Activated CD4-positive, alpha-beta T cell treated with anti-CD3 and anti-CD28 coated beads, Interleukin-2, amount 50 U/mL, for 1 hour (primary cell): ENCODE measurements around the gene ALG9.

Source experiments
- DNase-seq: peaks from one replicate; pipeline ENCODE4 v3.0.0-alpha.2; 2020

ALG9 gene

GRCh38 chr11:111878849-111879636 lies 7.7 kb upstream of the ALG9 start, which contains the start of the genes CFAP68 and FDXACB1:
Gene CFAP68, plus strand, starts transcription at chr11:111879541. Its CDS starts 20 bp downstream, at chr11:111879561.
Gene FDXACB1, minus strand, starts transcription at chr11:111879165. Its CDS starts 33 bp downstream, at chr11:111879132.
- DNase-seq: peak; percentile 94

DNA sequence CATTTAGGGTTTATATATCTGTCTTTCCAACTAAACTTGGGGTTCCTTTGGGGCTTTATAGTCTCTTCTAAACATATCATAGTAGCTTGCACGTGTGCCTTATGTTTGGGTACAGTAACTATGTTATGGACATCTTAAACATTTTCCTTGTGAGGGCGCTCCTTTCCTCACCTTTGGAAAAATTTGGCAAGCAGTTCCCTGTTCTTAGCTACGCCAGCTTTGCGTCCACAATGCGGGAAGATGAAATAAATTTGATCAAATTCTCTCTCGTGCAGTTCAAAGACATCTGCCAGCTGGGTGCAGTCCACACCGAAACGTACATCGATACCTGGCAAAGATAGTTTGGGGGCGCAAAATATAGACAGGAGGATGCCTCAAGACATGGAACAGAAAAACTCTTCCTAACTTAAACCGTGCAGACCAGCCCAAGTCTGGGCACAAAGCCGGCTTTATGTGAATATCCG lies 7.0 kb upstream of the ALG9 start:
- DNase-seq: no peak

GRCh38 chr11:111871693-111872161 lies 346 bp upstream of the ALG9 start:
- no peak for DNase-seq

DNA sequence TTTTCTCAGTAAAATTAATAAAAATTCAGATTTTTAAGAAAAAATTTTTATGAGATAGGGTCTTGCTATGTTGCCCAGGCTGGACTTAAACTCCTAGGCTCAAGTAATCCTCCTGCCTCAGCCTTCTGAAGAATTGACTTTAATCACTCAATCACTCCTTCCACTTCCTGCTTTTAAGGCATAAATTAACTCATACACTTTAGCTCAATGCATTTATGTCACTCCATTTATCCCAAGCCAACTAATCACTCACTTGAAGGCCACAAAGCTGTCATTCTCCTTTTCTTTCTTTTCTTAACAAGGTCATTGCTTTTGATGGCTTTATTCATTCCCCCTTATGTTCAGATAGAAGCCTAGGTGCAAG lies 877 bp downstream of the ALG9 start:
- DNase-seq: no peak

GRCh38 chr11:111870113-111870512 lies 1.3 kb downstream of the ALG9 start:
- no peak for DNase-seq

- no peak for DNase-seq
Measured at GRCh38 chr11:111860257-111860656, 11.1 kb downstream of the ALG9 start.

DNA sequence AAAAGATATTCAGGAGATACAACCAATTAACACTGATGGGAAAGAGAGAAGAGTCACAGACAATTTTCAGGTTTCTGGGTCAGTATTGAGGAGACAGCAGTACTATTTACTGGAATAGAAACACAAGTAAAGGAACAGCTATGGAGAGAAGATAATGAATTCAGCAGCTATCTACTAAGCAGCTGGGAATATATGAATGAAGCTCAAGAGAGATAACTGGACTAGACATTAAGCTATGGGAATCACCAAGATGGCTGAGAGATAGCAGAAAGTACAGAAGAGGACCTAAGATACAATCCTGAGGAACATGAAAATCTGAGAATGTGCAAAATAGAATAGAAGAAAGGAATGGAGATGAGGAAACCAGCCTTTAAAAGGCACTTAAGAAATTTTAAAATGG lies 15.9 kb downstream of the ALG9 start:
- no peak for DNase-seq

DNA sequence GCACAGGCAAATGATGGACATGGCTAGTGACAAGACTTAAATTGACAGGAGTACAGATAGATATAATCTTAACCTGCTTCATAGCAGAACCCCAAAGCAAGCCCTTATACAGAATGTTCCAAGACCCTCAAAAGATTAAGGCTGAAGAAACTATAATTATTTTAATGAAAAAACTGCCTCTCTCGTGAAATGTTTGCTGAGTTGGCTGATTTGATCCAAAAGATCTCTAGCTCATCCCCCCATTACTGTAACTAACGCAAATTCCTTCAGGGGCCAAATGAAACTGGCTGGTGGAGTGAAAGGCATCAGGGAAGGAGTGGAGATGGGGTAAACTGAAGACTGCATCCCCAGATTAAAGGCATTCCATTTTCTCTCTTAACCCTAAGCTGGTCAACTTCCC lies 19.3 kb downstream of the ALG9 start:
- no peak for DNase-seq

DNA sequence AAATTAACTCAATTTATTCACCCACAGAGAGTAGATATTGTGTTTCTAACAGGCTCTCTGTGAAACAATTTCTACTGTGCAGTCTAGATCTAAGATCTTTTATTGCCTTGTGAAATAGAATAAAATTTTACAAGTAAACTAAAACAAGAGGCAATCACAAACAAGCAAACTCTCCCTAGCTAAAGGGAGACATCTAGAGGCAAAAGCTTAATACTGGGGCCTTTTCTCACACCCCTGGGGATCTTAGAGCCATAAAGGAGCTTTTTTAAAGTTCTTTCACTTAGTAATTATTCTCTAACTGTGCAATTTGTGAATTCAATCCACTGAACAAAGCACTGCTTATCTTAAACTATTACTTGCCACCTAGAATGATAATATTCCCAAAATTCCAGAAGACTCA lies 19.7 kb downstream of the ALG9 start:
- DNase-seq: no peak

- no peak for DNase-seq
Measured at GRCh38 chr11:111851067-111851466, 20.3 kb downstream of the ALG9 start.

DNA sequence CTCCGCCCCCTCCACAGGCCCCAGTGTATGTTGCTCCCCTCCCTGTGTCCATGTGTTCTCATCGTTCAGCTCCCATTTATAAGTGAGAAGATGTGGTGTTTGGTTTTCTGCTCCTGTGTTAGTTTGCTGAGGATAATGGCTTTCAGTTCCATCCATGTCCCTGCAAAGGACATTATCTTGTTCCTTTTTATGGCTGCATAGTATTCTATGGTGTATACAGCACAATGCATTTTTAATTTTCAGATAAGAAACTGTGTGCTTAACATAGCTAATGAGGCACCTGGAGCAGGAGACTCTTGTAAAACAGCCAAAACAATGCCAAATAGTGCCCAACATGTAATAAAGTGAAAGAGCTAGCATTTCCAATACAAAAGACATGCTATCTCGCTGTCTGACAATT lies 21.8 kb downstream of the ALG9 start:
- no peak for DNase-seq

DNA sequence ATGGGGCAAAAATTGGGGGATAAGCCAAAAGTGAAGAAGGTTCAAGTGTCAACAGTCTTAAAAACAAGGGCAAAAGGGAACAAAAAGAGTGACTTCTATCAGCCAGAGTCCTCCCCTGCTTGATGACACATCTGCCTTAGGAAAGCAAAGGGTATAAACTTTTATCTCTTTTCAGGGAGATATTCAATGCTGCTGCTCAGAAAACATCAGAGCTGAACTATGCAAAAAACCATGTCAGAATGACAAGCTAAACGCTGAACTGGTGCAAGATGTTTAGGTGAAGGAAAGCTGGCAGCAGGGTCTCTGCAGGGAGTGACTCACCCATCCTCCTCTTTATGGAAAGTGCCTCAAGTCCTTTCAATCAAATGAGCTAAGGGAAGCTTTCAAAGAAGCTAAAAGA lies 24.7 kb downstream of the ALG9 start:
- DNase-seq: no peak

DNA sequence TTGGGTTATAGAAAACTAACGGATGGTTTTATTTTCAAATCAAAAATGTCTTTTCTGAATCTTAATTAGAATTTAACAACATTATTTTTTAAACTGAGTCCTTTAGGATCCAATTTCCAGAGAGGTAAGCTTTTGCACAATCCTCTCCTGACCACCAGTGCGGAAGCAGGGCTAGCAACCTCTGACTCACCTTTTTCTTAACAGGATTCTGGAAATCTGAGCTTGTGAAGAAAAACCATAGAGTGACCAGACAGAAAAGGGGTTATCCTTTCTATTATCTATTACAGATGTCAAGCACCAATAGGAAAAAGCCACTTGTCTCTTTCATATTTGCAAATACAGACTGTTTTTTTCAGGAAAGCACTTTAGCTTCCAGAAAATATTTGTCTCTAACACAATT lies 25.3 kb downstream of the ALG9 start:
- no peak for DNase-seq

DNA sequence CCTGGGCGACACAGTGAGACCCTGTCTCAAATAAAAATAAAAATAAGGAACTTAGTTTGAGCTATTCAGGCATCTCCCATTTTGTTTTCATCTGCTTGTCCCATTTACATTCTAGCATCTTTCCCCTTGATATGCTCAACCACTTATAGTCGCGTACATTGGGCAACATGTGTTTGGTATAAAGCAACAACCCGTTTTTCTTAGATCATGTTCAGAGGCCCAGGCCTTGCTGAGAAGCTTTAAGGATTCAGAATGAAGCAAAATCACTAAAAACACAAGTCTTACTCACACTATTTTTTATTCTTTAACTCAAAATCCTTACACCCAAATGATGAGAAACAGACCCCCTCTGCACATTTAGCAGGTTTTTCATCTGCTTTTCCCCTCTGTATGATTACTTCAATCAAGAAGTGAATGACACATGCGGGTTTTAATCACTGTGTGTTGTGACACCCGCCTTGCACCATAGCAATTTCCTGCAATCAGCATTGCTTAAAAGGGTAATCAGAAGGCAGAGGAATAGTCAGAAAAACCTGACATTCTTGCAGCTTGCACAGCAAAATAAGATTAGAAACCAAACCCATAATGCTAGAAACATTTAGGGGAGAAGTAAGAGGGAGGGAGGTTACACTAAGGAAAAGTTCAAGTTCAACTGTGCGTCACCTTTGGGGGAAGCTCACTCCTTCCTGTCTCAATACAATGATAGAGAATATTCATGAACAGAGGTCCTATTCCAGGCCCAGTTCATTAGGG lies 25.9 kb downstream of the ALG9 start:
- no peak for DNase-seq

GRCh38 chr11:111843661-111844060 lies 27.7 kb downstream of the ALG9 start:
- no peak for DNase-seq

GRCh38 chr11:111841370-111842053 lies 29.9 kb downstream of the ALG9 start:
- DNase-seq: peak; percentile 88

DNA sequence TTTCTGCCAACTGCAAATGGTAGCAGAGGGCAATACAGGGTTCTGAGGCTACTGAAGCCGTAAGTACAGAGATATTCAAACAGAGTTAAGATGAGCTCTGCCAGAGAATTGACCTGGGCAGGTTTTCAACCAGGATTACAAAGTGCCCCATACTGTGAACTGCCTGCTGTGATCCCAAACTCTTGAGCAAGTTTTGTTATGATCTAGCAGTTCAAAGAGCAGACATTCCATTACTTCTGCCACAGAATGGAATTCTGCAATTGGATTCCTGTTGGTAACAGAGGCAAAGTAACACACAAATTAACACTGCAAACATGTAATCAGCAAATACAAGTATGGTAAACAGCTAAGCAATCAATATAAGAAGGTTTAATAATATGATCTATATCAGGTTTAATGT lies 31.2 kb downstream of the ALG9 start:
- DNase-seq: no peak

DNA sequence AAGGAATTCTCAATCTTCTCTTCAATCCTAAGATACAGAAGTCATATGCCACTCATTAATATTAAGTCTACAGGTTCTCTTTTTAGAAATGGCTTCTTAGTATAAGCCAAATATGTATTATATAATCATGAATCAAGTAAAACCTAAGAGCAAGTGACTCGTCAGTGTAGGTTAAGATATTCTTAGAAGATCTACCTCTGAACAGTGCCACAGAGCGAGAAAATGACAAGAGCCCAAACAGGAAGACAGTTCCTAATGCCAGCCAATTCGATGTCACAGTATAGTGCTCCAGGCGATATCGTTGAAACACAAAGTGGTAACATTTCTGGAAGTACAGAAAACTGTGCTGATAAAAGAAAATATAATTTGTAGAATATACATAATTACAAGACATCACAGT lies 33.3 kb downstream of the ALG9 start:
- DNase-seq: no peak

DNA sequence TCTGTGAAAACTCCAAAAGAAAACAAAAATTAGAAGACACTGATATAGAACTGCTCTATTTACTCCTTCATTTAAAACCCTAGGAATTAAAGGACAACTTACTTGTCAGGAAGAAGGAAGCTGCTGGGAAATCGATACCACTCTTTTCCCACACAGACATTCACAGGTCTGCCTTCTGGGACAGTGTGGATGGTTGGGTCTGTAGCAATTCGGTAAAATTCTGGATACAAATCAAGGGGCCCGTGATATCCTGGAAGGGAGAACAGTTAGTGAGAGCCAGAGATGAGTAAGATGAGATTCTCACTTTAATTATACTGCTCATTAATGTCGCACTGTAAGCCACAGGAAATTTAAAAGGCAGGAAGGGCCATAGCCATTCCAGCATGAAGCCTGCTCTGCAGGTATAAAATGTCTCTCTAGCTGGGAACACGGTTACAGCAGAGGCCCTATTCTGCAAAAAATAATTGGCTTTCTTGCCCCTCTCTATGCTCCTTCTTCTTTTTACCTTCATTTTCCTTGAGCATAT lies 34.0 kb downstream of the ALG9 start:
- DNase-seq: no peak

DNA sequence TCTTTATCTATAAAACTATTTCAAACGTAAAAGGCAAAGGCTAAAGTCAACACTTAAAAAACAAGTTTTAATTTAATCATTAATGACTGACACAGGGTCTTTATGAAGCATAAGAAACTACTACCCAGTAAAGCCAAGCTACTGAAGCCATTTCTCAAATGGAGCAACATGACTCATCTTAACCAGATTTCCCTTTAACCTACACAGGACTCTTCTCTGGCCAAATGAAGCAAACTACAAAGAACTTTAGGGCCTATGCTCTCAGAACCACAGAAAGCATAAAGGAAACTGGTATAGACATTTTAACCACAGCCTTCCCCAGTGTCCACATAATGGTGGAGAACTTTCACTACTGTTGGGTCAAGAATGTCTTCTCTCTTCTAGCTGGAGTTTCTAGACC lies 34.7 kb downstream of the ALG9 start:
- no peak for DNase-seq

DNA sequence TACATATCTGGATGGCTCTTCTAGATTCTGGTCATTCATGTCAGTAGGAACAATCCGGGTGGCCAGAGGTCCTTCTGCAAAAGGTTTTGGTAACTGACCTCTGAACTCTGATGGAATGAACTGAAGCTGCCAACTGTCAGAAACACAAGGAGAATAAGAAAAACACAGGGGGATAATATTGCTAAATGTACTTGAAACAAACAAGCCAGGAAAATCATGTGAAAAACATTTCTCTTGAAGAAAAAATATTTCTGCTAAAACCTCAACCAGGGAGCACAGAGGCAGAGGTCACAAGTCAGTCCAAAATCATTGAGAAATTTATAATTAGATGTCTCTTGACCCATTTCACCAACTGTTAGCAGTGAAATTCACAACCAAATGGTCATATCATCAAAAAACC lies 35.2 kb downstream of the ALG9 start:
- no peak for DNase-seq

DNA sequence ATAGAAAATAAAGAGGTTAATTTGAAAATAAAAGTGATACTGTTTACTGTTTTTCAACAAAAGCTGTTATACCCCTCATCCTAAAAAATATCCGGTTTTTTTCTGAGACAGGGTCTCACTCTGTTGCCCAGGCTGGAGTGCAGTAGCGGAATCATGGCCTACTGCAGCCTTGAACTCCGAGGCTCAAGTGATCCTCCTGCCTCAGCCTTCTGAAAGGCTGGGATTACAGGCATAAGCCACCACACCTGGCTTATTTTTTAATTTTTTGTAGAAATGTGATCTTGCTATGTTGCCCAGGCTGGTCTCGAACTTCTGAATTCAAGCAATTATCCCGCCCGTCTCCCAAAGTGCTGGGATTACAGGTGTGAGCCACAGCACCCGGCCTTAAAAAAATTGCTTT lies 35.7 kb downstream of the ALG9 start:
- no peak for DNase-seq

- DNase-seq: no peak
Measured at GRCh38 chr11:111834432-111835163, 36.8 kb downstream of the ALG9 start.
